ENCODE measurements around the gene SGMS1. TPM values are rescaled to one million over a fixed set of nuclear protein-coding genes. Genes with fewer than 3 reads are reported as not detected.

SGMS1 gene
- total and polyA plus RNA-seq, 2 donors (not counting 1 experiment from before 2014, with no cell fraction given) = 10.0 to 43.5 TPM

GRCh38 chr10:50382576-50383023 is 241.2 kb downstream of the SGMS1 start:
- no peaks in the 10 kb centered on the region for H3K36me3 ChIP-seq (replicated peaks in 1 of 2; ENCODE audit: control extremely low read depth in 1 of 2, control insufficient read depth in 1 of 2, extremely low read depth in 1 of 2, insufficient read depth in 2 of 2, low read length in 1 of 2)
- Mint-ChIP-seq H3K9me3 (ENCODE audit: insufficient read depth) (no peaks in the 10 kb centered on the region), H3K4me1 (peaks cover 57% of the 10 kb centered on the region), H3K27me3 (no peaks in the 10 kb centered on the region), H3K4me3 (no peak overlapping the region), H3K27ac (no peak overlapping the region)
- peaks cover 17% of the 10 kb centered on the region for H3K79me2 ChIP-seq (ENCODE audit: control insufficient read depth, insufficient read depth, low read length)
- no peak overlapping the region for H3K27ac ChIP-seq (ENCODE audit: low read length in 2 of 2)
- no peak overlapping the region for H2AFZ ChIP-seq (ENCODE audit: insufficient read depth, low read depth, low read length, poor library complexity, severe bottlenecking)
- no peaks in the 10 kb centered on the region for H4K20me1 ChIP-seq (ENCODE audit: control insufficient read depth, insufficient read depth, low read length, poor library complexity, severe bottlenecking)
- no peak overlapping the region for H3K9ac ChIP-seq (ENCODE audit: low read length)
- no peaks in the 10 kb centered on the region for H3K9me3 ChIP-seq (ENCODE audit: control extremely low read depth in 1 of 3, control insufficient read depth in 2 of 3, insufficient read depth in 1 of 3, low read length in 2 of 3)
- H3K4me1 ChIP-seq (ENCODE audit: control insufficient read depth in 2 of 2, insufficient read depth in 2 of 2, low read length in 2 of 2) = peaks cover 17 to 24% of the 10 kb centered on the region in 2 donors
- DNase-seq (no peak), ATAC-seq (ENCODE audit: low read depth) (no peak)
- TF ChIP-seq EZH2 (IDR thresholded peaks at IDR 0.05; ENCODE audit: borderline replicate concordance, insufficient read depth, low read depth, low read length, poor library complexity, severe bottlenecking) = no peak
- no peak for TF ChIP-seq CTCF (IDR thresholded peaks at IDR 0.05)
- 60% methylated on average over 1 of the region's 4 CpGs for WGBS (ENCODE audit: insufficient coverage)
- no peaks in the 10 kb centered on the region for H3K27me3 ChIP-seq (replicated peaks in 1 of 4; ENCODE audit: control extremely low read depth in 1 of 4, control insufficient read depth in 3 of 4, insufficient read depth in 4 of 4, low read length in 3 of 4)
- CTCF ChIA-PET = no interaction called here
- intact Hi-C loops (cut with micrococcal nuclease) = loop anchor here (5.0 kb wide), 1 partner anchor 35 kb away; no protein-coding TSS in a partner anchor
- POLR2A ChIA-PET = interaction anchor here (0.6 kb wide), 1 partner anchor 157 kb away, joined by 3 read pairs; no protein-coding TSS in a partner anchor
- H3K4me2 ChIP-seq (replicated peaks; ENCODE audit: low read depth, low read length, poor library complexity, severe bottlenecking) = no peak overlapping the region
- no peak overlapping the region for H3K4me3 ChIP-seq (ENCODE audit: control extremely low read depth in 1 of 5, extremely low read depth in 1 of 5, insufficient read depth in 1 of 5, low read depth in 2 of 5, low read length in 4 of 5)

- H3K36me3 ChIP-seq (replicated peaks in 1 of 2; ENCODE audit: control extremely low read depth in 1 of 2, control insufficient read depth in 1 of 2, extremely low read depth in 1 of 2, insufficient read depth in 2 of 2, low read length in 1 of 2) = no peaks in the 10 kb centered on the region
- intact Hi-C loops (cut with micrococcal nuclease) = loop anchor here (5.0 kb wide), 1 partner anchor 36 kb away; no protein-coding TSS in a partner anchor
- no peaks in the 10 kb centered on the region for H3K27me3 ChIP-seq (replicated peaks in 1 of 4; ENCODE audit: control extremely low read depth in 1 of 4, control insufficient read depth in 3 of 4, insufficient read depth in 4 of 4, low read length in 3 of 4)
- ChIA-PET CTCF (interaction anchor here (0.6 to 1.9 kb wide), 2 partner anchors 13 to 115 kb away, joined by 6 read pairs; no protein-coding TSS in a partner anchor), POLR2A (no interaction called here)
- peaks cover 9 to 15% of the 10 kb centered on the region in 2 donors for H3K4me1 ChIP-seq (ENCODE audit: control insufficient read depth in 2 of 2, insufficient read depth in 2 of 2, low read length in 2 of 2)
- 80% methylated on average over 1 of the region's 3 CpGs for WGBS (ENCODE audit: insufficient coverage)
- no peak for ATAC-seq (ENCODE audit: low read depth)
- Mint-ChIP-seq H3K4me1 (peaks cover 48% of the 10 kb centered on the region), H3K27ac (no peak overlapping the region), H3K27me3 (no peaks in the 10 kb centered on the region), H3K4me3 (no peak overlapping the region), H3K9me3 (ENCODE audit: insufficient read depth) (no peaks in the 10 kb centered on the region)
- H3K4me2 ChIP-seq (replicated peaks; ENCODE audit: low read depth, low read length, poor library complexity, severe bottlenecking) = no peak overlapping the region
- TF ChIP-seq CTCF (IDR thresholded peaks at IDR 0.05) = no peak
- no peaks in the 10 kb centered on the region for H4K20me1 ChIP-seq (ENCODE audit: control insufficient read depth, insufficient read depth, low read length, poor library complexity, severe bottlenecking)
- peaks cover 23% of the 10 kb centered on the region for H3K79me2 ChIP-seq (ENCODE audit: control insufficient read depth, insufficient read depth, low read length)
- H3K9me3 ChIP-seq (ENCODE audit: control extremely low read depth in 1 of 3, control insufficient read depth in 2 of 3, insufficient read depth in 1 of 3, low read length in 2 of 3) = peaks cover 0 to 2% (median 0%) of the 10 kb centered on the region in 3 donors
- no peak overlapping the region for H3K27ac ChIP-seq (ENCODE audit: low read length in 2 of 2)
- no peak overlapping the region for H3K9ac ChIP-seq (ENCODE audit: low read length)
- DNase-seq = no peak
- H2AFZ ChIP-seq (ENCODE audit: insufficient read depth, low read depth, low read length, poor library complexity, severe bottlenecking) = no peak overlapping the region
- H3K4me3 ChIP-seq (ENCODE audit: control extremely low read depth in 1 of 5, extremely low read depth in 1 of 5, insufficient read depth in 1 of 5, low read depth in 2 of 5, low read length in 4 of 5) = no peak overlapping the region
Measured at GRCh38 chr10:50381642-50382041, 242.1 kb downstream of the SGMS1 start.
